Vagina (tissue), 2 donors: ENCODE measurements around the gene CDH6. TPM values are rescaled to one million over a fixed set of nuclear protein-coding genes. Genes with fewer than 3 reads are reported as not detected.

Experiments
- DNase-seq, 2 donors: peaks; one replicate each; pipeline ENCODE4 v3.0.0-alpha.2; 2017; ENCODE audit errors: extremely low spot score in 2 of 2
- H3K27ac ChIP-seq: fragments of 200-600 bp; sonication (generic); one replicate; pipeline ENCODE4 v1.5.1; 2019
- H3K27me3 ChIP-seq: fragments of 200-600 bp; sonication (generic); one replicate; pipeline ENCODE4 v1.5.1; 2019
- H3K36me3 ChIP-seq, 2 donors: fragments of 200-600 bp; sonication (generic); one replicate each; pipeline ENCODE4 v1.5.1; 2017 to 2019
- H3K4me1 ChIP-seq: fragments of 200-600 bp; sonication (generic); one replicate; pipeline ENCODE4 v1.5.1; 2019
- H3K4me3 ChIP-seq, 2 donors: fragments of 200-600 bp; sonication (generic); 1 replicate in 1 of 2; 2 replicates in 1 of 2; pipeline ENCODE4 v1.5.1; 2016 to 2019
- H3K9me3 ChIP-seq: fragments of 200-600 bp; sonication (generic); one replicate; pipeline ENCODE4 v1.5.1; 2019
- POLR2A ChIP-seq, 2 donors: fragments of 450-650 bp; IDR thresholded peaks; one replicate each; pipeline ENCODE4 v1.6.1; 2017; ENCODE audit warnings: antibody characterized with exemption in 2 of 2, mild to moderate bottlenecking in 2 of 2, moderate library complexity in 2 of 2
- POLR2AphosphoS5 ChIP-seq, 2 donors: sonication (generic); formaldehyde crosslinking; IDR thresholded peaks; one replicate each; pipeline ENCODE4 v1.9.0; 2017; ENCODE audit warnings: antibody characterized with exemption in 2 of 2, mild to moderate bottlenecking in 2 of 2, low read depth in 1 of 2; ENCODE audit not compliant: insufficient read depth in 1 of 2
- intact Hi-C: fragments of 100-400 bp; cut with DNase I; formaldehyde crosslinking; loops from one replicate; pipeline ENCODE4 v1.15.1; 2023
- total RNA-seq: library from RNA; depleted of rRNA; stranded (reverse); fragments of >200 nt; gene quantifications from one replicate; pipeline ENCODE4 v1.2.3, GENCODE V29; 2016
- TF ChIP-seq, protein P1 (sequence below), 3 experiments: fragments of 450-650 bp in 2 of 3; fragments of 200-600 bp in 1 of 3; sonication (generic) in 1 of 3; IDR thresholded peaks; one replicate each; pipeline ENCODE4 v1.5.1; 2017 to 2019; ENCODE audit warnings: antibody characterized with exemption in 3 of 3, mild to moderate bottlenecking in 2 of 3, moderate library complexity in 2 of 3

CDH6 gene
- total RNA-seq, 1 donor from 2014 or later, result 5.2 TPM

DNA sequence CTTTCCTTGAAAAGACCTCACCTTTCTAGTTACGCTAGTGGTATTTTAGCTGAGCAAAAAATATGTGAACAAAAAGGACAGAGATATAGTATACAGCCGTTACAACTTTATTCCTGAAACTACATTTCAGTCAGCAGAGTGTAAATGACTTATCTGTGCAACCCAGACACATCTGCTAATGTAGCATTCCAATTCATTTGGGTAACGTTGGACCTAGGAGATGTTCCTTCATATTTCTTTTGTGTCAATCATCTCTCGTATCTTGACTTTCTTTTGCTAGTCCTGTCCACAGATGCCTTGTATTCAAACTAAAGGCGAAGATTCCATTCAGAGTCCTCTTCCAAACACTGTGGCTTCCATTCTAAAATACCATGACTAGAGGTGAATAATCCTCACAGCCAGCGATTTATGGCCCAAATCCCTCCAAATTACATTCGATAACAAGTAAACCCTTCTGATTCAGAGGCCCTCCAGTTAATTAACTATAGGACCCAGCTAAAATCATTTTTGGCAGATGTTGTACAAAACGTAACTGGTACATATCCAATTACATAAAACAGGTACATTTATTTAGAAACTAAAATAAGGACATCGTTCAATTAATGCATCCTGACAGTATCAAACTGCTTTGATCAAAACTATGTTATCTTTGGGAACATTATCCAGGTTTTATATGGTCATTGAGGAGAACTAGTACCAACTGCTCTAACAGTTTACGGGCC, 182.7 kb downstream of the CDH6 start:
- no peak overlapping the region for H3K27ac ChIP-seq
- TF ChIP-seq POLR2A (IDR thresholded peaks at IDR 0.05) (no peak), POLR2AphosphoS5 (IDR thresholded peaks at IDR 0.05; ENCODE audit: insufficient read depth in 1 of 2, low read depth in 1 of 2) (no peak)
- TF ChIP-seq, protein P1, sequence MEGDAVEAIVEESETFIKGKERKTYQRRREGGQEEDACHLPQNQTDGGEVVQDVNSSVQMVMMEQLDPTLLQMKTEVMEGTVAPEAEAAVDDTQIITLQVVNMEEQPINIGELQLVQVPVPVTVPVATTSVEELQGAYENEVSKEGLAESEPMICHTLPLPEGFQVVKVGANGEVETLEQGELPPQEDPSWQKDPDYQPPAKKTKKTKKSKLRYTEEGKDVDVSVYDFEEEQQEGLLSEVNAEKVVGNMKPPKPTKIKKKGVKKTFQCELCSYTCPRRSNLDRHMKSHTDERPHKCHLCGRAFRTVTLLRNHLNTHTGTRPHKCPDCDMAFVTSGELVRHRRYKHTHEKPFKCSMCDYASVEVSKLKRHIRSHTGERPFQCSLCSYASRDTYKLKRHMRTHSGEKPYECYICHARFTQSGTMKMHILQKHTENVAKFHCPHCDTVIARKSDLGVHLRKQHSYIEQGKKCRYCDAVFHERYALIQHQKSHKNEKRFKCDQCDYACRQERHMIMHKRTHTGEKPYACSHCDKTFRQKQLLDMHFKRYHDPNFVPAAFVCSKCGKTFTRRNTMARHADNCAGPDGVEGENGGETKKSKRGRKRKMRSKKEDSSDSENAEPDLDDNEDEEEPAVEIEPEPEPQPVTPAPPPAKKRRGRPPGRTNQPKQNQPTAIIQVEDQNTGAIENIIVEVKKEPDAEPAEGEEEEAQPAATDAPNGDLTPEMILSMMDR (IDR thresholded peaks at IDR 0.05), result no peak
- no peaks in the 10 kb centered on the region for H3K9me3 ChIP-seq
- no peaks in the 10 kb centered on the region for H3K4me1 ChIP-seq
- H3K27me3 ChIP-seq, result no peaks in the 10 kb centered on the region
- no peak overlapping the region for H3K4me3 ChIP-seq
- intact Hi-C loops, result no loop called here
- H3K36me3 ChIP-seq, result no peaks in the 10 kb centered on the region
- DNase-seq, result no peak

DNA sequence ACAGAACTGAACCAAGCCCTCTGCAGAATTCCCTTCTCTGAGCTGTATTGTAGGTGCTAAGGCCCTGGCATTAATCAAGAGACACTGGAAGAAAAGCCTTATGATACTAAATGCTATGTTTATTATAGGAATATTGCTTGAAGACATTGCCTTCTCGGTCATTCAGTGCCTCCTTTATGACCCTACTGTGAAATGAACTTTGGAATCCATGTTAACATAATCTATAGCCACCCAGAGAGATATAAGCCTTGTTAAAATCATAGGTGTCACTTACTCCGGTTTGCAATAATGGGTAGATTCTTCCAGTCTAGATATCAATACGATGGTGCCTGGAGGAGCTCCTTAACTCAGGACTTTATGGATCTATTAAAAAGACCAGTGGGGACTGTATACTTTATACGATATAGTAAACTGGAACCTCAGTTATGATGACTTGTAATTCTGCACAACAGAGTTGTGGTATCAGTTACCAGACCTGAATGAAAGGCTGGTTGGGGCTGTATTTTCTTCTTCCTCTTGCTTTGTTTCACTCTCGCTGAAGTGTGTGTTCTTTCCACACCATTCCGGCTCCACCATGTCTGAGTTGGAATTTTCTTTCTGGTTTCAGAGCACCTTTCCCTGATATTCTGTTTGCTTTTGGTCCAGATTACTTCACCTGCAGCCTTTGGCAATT, 183.9 kb downstream of the CDH6 start:
- Histone ChIP-seq H3K27me3 (no peaks in the 10 kb centered on the region), H3K4me1 (no peaks in the 10 kb centered on the region), H3K4me3 (no peak overlapping the region), H3K27ac (no peak overlapping the region), H3K36me3 (no peaks in the 10 kb centered on the region), H3K9me3 (no peaks in the 10 kb centered on the region)
- TF ChIP-seq, protein P1 (IDR thresholded peaks at IDR 0.05), result no peak
- no peak for TF ChIP-seq POLR2AphosphoS5 (IDR thresholded peaks at IDR 0.05; ENCODE audit: insufficient read depth in 1 of 2, low read depth in 1 of 2)
- no peak for TF ChIP-seq POLR2A (IDR thresholded peaks at IDR 0.05)
- intact Hi-C loops, result no loop called here
- no peak for DNase-seq

DNA sequence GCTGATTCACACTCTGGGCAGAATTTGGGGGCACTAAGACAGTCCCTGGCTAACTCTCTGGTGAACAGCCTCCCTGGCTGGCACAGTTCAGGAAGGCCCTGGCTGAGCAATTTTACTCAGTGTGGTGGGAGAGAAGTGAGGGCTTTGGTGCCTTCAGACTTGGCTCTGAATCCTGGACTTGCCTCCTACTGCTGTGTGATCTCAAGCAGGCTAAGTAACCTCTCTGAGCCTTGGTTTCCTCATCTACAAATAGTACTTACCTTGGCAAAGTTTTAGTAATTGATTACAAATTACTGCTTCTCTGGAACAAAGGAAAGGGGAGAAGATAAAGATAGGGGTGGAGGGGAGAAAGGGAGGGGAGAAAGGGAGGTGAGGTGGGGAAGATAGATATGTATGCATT, 184.7 kb downstream of the CDH6 start:
- Histone ChIP-seq H3K27me3 (no peaks in the 10 kb centered on the region), H3K36me3 (no peaks in the 10 kb centered on the region), H3K4me3 (no peak overlapping the region), H3K27ac (no peak overlapping the region), H3K9me3 (no peaks in the 10 kb centered on the region), H3K4me1 (no peaks in the 10 kb centered on the region)
- intact Hi-C loops, result no loop called here
- no peak for DNase-seq
- no peak for TF ChIP-seq POLR2A (IDR thresholded peaks at IDR 0.05)
- TF ChIP-seq, protein P1 (IDR thresholded peaks at IDR 0.05), result no peak
- no peak for TF ChIP-seq POLR2AphosphoS5 (IDR thresholded peaks at IDR 0.05; ENCODE audit: insufficient read depth in 1 of 2, low read depth in 1 of 2)
